ENCODE measurements around the gene PCCA. TPM values are rescaled to one million over a fixed set of nuclear protein-coding genes. Genes with fewer than 3 reads are reported as not detected.

PCCA gene
- total and polyA plus RNA-seq, 2 donors (not counting 1 experiment from before 2014, with no cell fraction given) = 4.8 to 17.4 TPM

DNA sequence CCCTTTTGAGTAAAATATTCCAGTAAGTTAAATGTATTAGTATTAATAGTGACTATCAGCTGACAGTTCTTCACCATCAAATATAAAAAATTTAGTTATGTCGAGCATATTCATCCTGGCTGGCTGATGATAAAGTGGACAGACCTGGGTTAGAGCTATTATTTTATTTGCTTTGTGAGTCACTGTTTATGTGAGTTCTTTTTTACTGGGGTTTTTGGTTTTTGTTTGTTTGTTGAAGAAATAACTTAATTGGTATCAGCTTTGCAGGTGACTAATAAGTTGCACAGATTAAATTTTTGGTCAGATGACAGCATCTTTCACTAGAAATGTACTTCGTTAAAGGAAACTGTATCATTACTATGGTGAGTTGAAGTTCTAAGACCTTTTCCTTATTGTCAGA is 275.0 kb downstream of the PCCA start:
- H3K79me2 ChIP-seq (ENCODE audit: control insufficient read depth, insufficient read depth, low read length) = no peaks in the 10 kb centered on the region
- H3K4me2 ChIP-seq (replicated peaks; ENCODE audit: low read depth, low read length, poor library complexity, severe bottlenecking) = no peak overlapping the region
- POLR2A ChIA-PET = no interaction called here
- intact Hi-C loops (cut with micrococcal nuclease) = no loop called here
- no peaks in the 10 kb centered on the region for H3K4me1 ChIP-seq (ENCODE audit: control insufficient read depth in 2 of 2, insufficient read depth in 2 of 2, low read length in 2 of 2)
- ATAC-seq (ENCODE audit: low read depth) (no peak), DNase-seq (no peak)
- H3K27ac ChIP-seq (ENCODE audit: low read length in 2 of 2) = no peak overlapping the region
- no peaks in the 10 kb centered on the region for H3K27me3 Mint-ChIP-seq
- H3K27me3 ChIP-seq (replicated peaks in 1 of 4; ENCODE audit: control extremely low read depth in 1 of 4, control insufficient read depth in 3 of 4, insufficient read depth in 4 of 4, low read length in 3 of 4) = no peaks in the 10 kb centered on the region
- H3K27ac Mint-ChIP-seq = no peak overlapping the region
- CTCF ChIA-PET = no interaction called here
- WGBS (ENCODE audit: insufficient coverage) = no CpG with 5 or more reads among the region's 2 CpGs
- TF ChIP-seq EZH2 (IDR thresholded peaks at IDR 0.05; ENCODE audit: borderline replicate concordance, insufficient read depth, low read depth, low read length, poor library complexity, severe bottlenecking) = no peak
- no peak for TF ChIP-seq CTCF (IDR thresholded peaks at IDR 0.05)
- no peaks in the 10 kb centered on the region for H4K20me1 ChIP-seq (ENCODE audit: control insufficient read depth, insufficient read depth, low read length, poor library complexity, severe bottlenecking)
- H3K9me3 Mint-ChIP-seq (ENCODE audit: insufficient read depth) = no peaks in the 10 kb centered on the region
- no peak overlapping the region for H3K4me3 Mint-ChIP-seq
- no peak overlapping the region for H3K4me3 ChIP-seq (ENCODE audit: control extremely low read depth in 1 of 5, extremely low read depth in 1 of 5, insufficient read depth in 1 of 5, low read depth in 2 of 5, low read length in 4 of 5)
- no peaks in the 10 kb centered on the region for H3K36me3 ChIP-seq (replicated peaks in 1 of 2; ENCODE audit: control extremely low read depth in 1 of 2, control insufficient read depth in 1 of 2, extremely low read depth in 1 of 2, insufficient read depth in 2 of 2, low read length in 1 of 2)
- H3K9ac ChIP-seq (ENCODE audit: low read length) = no peak overlapping the region
- no peaks in the 10 kb centered on the region for H3K9me3 ChIP-seq (ENCODE audit: control extremely low read depth in 1 of 3, control insufficient read depth in 2 of 3, insufficient read depth in 1 of 3, low read length in 2 of 3)
- H2AFZ ChIP-seq (ENCODE audit: insufficient read depth, low read depth, low read length, poor library complexity, severe bottlenecking) = no peak overlapping the region
- H3K4me1 Mint-ChIP-seq = no peaks in the 10 kb centered on the region

GRCh38 chr13:100364591-100364990 is 275.7 kb downstream of the PCCA start:
- Histone ChIP-seq H3K36me3 (replicated peaks in 1 of 2; ENCODE audit: control extremely low read depth in 1 of 2, control insufficient read depth in 1 of 2, extremely low read depth in 1 of 2, insufficient read depth in 2 of 2, low read length in 1 of 2) (no peaks in the 10 kb centered on the region), H3K4me1 (ENCODE audit: control insufficient read depth in 2 of 2, insufficient read depth in 2 of 2, low read length in 2 of 2) (no peaks in the 10 kb centered on the region), H3K4me3 (ENCODE audit: control extremely low read depth in 1 of 5, extremely low read depth in 1 of 5, insufficient read depth in 1 of 5, low read depth in 2 of 5, low read length in 4 of 5) (no peak overlapping the region), H3K27me3 (replicated peaks in 1 of 4; ENCODE audit: control extremely low read depth in 1 of 4, control insufficient read depth in 3 of 4, insufficient read depth in 4 of 4, low read length in 3 of 4) (no peaks in the 10 kb centered on the region), H3K9me3 (ENCODE audit: control extremely low read depth in 1 of 3, control insufficient read depth in 2 of 3, insufficient read depth in 1 of 3, low read length in 2 of 3) (no peaks in the 10 kb centered on the region), H3K9ac (ENCODE audit: low read length) (no peak overlapping the region), H2AFZ (ENCODE audit: insufficient read depth, low read depth, low read length, poor library complexity, severe bottlenecking) (no peak overlapping the region), H3K27ac (ENCODE audit: low read length in 2 of 2) (no peak overlapping the region), H3K79me2 (ENCODE audit: control insufficient read depth, insufficient read depth, low read length) (no peaks in the 10 kb centered on the region), H3K4me2 (replicated peaks; ENCODE audit: low read depth, low read length, poor library complexity, severe bottlenecking) (no peak overlapping the region), H4K20me1 (ENCODE audit: control insufficient read depth, insufficient read depth, low read length, poor library complexity, severe bottlenecking) (no peaks in the 10 kb centered on the region)
- ChIA-PET CTCF (no interaction called here), POLR2A (interaction anchor here (0.6 kb wide), 1 partner anchor 20 kb away, joined by 4 read pairs; no protein-coding TSS in a partner anchor)
- Mint-ChIP-seq H3K27ac (no peak overlapping the region), H3K4me3 (no peak overlapping the region), H3K4me1 (no peaks in the 10 kb centered on the region), H3K27me3 (no peaks in the 10 kb centered on the region), H3K9me3 (ENCODE audit: insufficient read depth) (no peaks in the 10 kb centered on the region)
- 100% methylated on average over 3 of the region's 4 CpGs for WGBS (ENCODE audit: insufficient coverage)
- TF ChIP-seq EZH2 (IDR thresholded peaks at IDR 0.05; ENCODE audit: borderline replicate concordance, insufficient read depth, low read depth, low read length, poor library complexity, severe bottlenecking) = no peak
- no peak for TF ChIP-seq CTCF (IDR thresholded peaks at IDR 0.05)
- no peak for ATAC-seq (ENCODE audit: low read depth)
- intact Hi-C loops (cut with micrococcal nuclease) = no loop called here
- DNase-seq = no peak
